B cell (primary cell): ENCODE measurements around the gene LRRC4B.

Experiments used
- CTCF ChIP-seq: fragments of 200-600 bp; IDR thresholded peaks from one replicate; pipeline ENCODE4 v1.8.0; 2022; ENCODE audit warnings: antibody characterized with exemption, mild to moderate bottlenecking
- EZH2 ChIP-seq: IDR thresholded peaks from 2 replicates; pipeline ENCODE4 v1.6.1; 2012; ENCODE audit warnings: borderline replicate concordance, low read depth, mild to moderate bottlenecking, moderate library complexity, low read length; ENCODE audit not compliant: insufficient read depth, poor library complexity, severe bottlenecking

DNA sequence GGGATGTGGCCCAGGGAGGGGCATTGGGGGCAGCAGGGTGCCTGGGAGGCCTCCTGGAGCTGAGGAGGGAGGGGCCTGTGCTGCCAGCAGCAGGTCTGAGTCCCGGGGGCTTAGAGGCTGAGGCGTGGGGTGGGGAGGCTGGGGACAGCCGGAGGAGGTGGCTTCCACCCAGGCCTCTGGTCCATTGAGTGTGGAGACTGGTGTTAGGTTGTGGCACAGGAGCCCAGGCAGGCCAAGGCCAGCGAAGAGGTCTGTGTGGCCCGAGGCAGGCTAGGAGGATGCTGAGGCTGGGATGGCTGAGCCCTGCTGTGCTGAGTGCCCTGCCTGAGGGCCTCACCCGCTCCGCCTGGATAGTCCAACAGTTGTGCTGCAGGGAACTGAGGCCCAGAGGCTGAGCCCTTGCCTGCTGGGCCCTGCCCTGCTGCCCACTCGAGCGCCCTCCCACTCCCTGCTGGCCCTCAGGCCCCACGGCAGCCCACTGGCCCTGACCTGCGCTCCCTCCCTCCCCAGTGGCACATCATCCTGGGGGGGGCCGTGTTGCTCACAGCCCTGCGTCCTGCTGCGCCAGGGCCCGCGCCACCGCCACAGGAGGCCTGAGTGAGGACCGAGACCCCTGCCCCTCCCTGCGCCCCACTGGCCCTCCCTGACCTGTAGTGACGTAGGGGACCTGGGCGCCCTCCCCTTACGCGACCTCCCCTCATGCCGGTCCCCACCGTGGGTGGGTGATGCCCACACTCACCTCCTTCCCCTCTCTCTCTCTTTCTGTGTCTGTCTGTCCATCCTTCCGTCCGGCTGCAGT is 86.7 kb downstream of the LRRC4B start:
- no peak for TF ChIP-seq EZH2
- no peak for TF ChIP-seq CTCF
